ENCODE measurements around the gene MYBPC3. TPM values are rescaled to one million over a fixed set of nuclear protein-coding genes. Genes with fewer than 3 reads are reported as not detected.

The MYBPC3 gene
- total RNA-seq, 1 donor from 2014 or later, result not detected

GRCh38 chr11:47357985-47358730, 5.7 kb upstream of the MYBPC3 start:
- no peak for DNase-seq (ENCODE audit: low spot score)

GRCh38 chr11:47356998-47357329, 4.5 kb upstream of the MYBPC3 start:
- DNase-seq (ENCODE audit: low spot score), result no peak

- DNase-seq (ENCODE audit: low spot score), result no peak
Measured at GRCh38 chr11:47356129-47356997, 3.9 kb upstream of the MYBPC3 start.

- DNase-seq (ENCODE audit: low spot score), result peak; percentile 94
Measured at GRCh38 chr11:47355283-47356128, 3.0 kb upstream of the MYBPC3 start.

- no peak for DNase-seq (ENCODE audit: low spot score)
Measured at GRCh38 chr11:47354913-47355282, 2.4 kb upstream of the MYBPC3 start.

GRCh38 chr11:47353978-47354774, 1.7 kb upstream of the MYBPC3 start:
- DNase-seq (ENCODE audit: low spot score), result no peak

- DNase-seq (ENCODE audit: low spot score), result no peak
Measured at GRCh38 chr11:47351156-47352126, 1.1 kb downstream of the MYBPC3 start.

GRCh38 chr11:47350315-47350714, 2.2 kb downstream of the MYBPC3 start:
- no peak for DNase-seq (ENCODE audit: low spot score)

GRCh38 chr11:47349521-47350095, 2.9 kb downstream of the MYBPC3 start:
- no peak for DNase-seq (ENCODE audit: low spot score)

GRCh38 chr11:47348859-47349258, 3.6 kb downstream of the MYBPC3 start:
- DNase-seq (ENCODE audit: low spot score), result no peak

- DNase-seq (ENCODE audit: low spot score), result no peak
Measured at GRCh38 chr11:47348131-47348802, 4.2 kb downstream of the MYBPC3 start.

- no peak for DNase-seq (ENCODE audit: low spot score)
Measured at GRCh38 chr11:47347137-47347536, 5.4 kb downstream of the MYBPC3 start.

- DNase-seq (ENCODE audit: low spot score), result no peak
Measured at GRCh38 chr11:47345890-47346563, 6.5 kb downstream of the MYBPC3 start.

GRCh38 chr11:47342854-47343253, 9.6 kb downstream of the MYBPC3 start:
- DNase-seq (ENCODE audit: low spot score), result no peak

GRCh38 chr11:47342036-47342803, 10.3 kb downstream of the MYBPC3 start:
- DNase-seq (ENCODE audit: low spot score), result no peak

- no peak for DNase-seq (ENCODE audit: low spot score)
Measured at GRCh38 chr11:47340980-47341775, 11.3 kb downstream of the MYBPC3 start.

GRCh38 chr11:47340010-47340409, 12.5 kb downstream of the MYBPC3 start:
- DNase-seq (ENCODE audit: low spot score), result no peak

Data from mucosa of gallbladder (tissue), 1 donor.